Cardiac muscle cell (in vitro differentiated cells and primary cell): ENCODE results near the gene GALNS. TPM values are rescaled to one million over a fixed set of nuclear protein-coding genes. Genes with fewer than 3 reads are reported as not detected.
A peak's percentile ranks its signal among the peaks of the same experiment; 100 is the strongest.

ENCODE experiments used
- DNase-seq, 2 donors: peaks; one replicate each; pipeline versions ENCODE4 v3.0.0 to v3.0.0-alpha.2; 2010 to 2017; ENCODE audit warnings: low read depth in 1 of 2, low spot score in 1 of 2
- H3K27ac ChIP-seq: fragments of 200-600 bp; sonication (generic); 2 replicates; pipeline ENCODE4 v1.5.1; 2016
- H3K27me3 ChIP-seq: fragments of 200-600 bp; sonication (generic); 2 replicates; pipeline ENCODE4 v1.6.0; 2016; ENCODE audit warnings: control low read depth
- H3K36me3 ChIP-seq: fragments of 200-600 bp; sonication (generic); 2 replicates; pipeline ENCODE4 v1.5.1; 2016; ENCODE audit warnings: control low read depth
- H3K4me1 ChIP-seq: fragments of 200-600 bp; sonication (generic); 2 replicates; pipeline ENCODE4 v1.8.1; 2017; ENCODE audit warnings: low read depth, mild to moderate bottlenecking, mixed run types
- H3K4me3 ChIP-seq: fragments of 200-600 bp; sonication (generic); 2 replicates; pipeline ENCODE4 v1.5.1; 2016; ENCODE audit warnings: mild to moderate bottlenecking
- H3K9me3 ChIP-seq: fragments of 200-600 bp; sonication (generic); 2 replicates; pipeline ENCODE4 v1.5.1; 2017; ENCODE audit warnings: low read depth, mild to moderate bottlenecking, control low read depth
- CTCF ChIP-seq: IDR thresholded peaks from 2 replicates; pipeline ENCODE4 v1.5.1; 2012; ENCODE audit warnings: low read depth, mild to moderate bottlenecking, low read length
- polyA plus RNA-seq: library from polyadenylated mRNA; unstranded; fragments of >200 nt; fragmentation: Nextera tagmentation; extraction: Ambion mirVana; gene quantifications from 2 replicates; pipeline ENCODE4 v1.2.1, GENCODE V29; 2016
- total RNA-seq: library from RNA; depleted of rRNA; stranded (reverse); fragments of >200 nt; gene quantifications from 2 replicates; pipeline ENCODE4 v1.2.3, GENCODE V29; 2016

GALNS gene
- total and polyA plus RNA-seq, 2 experiments from 2014 or later = 28.3 to 31.0 TPM

GRCh38 chr16:88810166-88810911, 46.4 kb downstream of the GALNS start:
- no peak for TF ChIP-seq CTCF
- DNase-seq = no peak
- no peaks in the 10 kb centered on the region for H3K9me3 ChIP-seq
- peaks cover 9% of the 10 kb centered on the region for H3K4me1 ChIP-seq
- H3K4me3 ChIP-seq = peak overlapping the region; percentile 67
- H3K27ac ChIP-seq = peak overlapping the region; percentile 79
- H3K36me3 ChIP-seq = peaks cover 10% of the 10 kb centered on the region
- H3K27me3 ChIP-seq = no peaks in the 10 kb centered on the region

GRCh38 chr16:88809676-88810165, 47.0 kb downstream of the GALNS start:
- Histone ChIP-seq H3K4me3 (no peak overlapping the region), H3K4me1 (peaks cover 9% of the 10 kb centered on the region), H3K27ac (no peak overlapping the region), H3K36me3 (peaks cover 10% of the 10 kb centered on the region), H3K9me3 (no peaks in the 10 kb centered on the region), H3K27me3 (no peaks in the 10 kb centered on the region)
- no peak for DNase-seq
- no peak for TF ChIP-seq CTCF

GRCh38 chr16:88809068-88809675, 47.6 kb downstream of the GALNS start:
- peaks cover 10% of the 10 kb centered on the region for H3K36me3 ChIP-seq

GRCh38 chr16:88807626-88808453, 48.9 kb downstream of the GALNS start:
- Histone ChIP-seq H3K4me3 (no peak overlapping the region), H3K27me3 (no peaks in the 10 kb centered on the region), H3K4me1 (peaks cover 9% of the 10 kb centered on the region), H3K9me3 (no peaks in the 10 kb centered on the region), H3K36me3 (peaks cover 10% of the 10 kb centered on the region), H3K27ac (no peak overlapping the region)
- DNase-seq = no peak
- no peak for TF ChIP-seq CTCF

More at GRCh38 chr16:88809068-88809675, 47.6 kb downstream of the GALNS start:
- Histone ChIP-seq H3K4me1 (peaks cover 9% of the 10 kb centered on the region), H3K27ac (no peak overlapping the region), H3K4me3 (no peak overlapping the region), H3K27me3 (no peaks in the 10 kb centered on the region), H3K9me3 (no peaks in the 10 kb centered on the region)
- no peak for TF ChIP-seq CTCF
- DNase-seq = no peak

- H3K36me3 ChIP-seq = peaks cover 10% of the 10 kb centered on the region
- H3K27ac ChIP-seq = no peak overlapping the region
Measured at GRCh38 chr16:88807142-88807625, 49.6 kb downstream of the GALNS start.

More at GRCh38 chr16:88807142-88807625, 49.6 kb downstream of the GALNS start:
- Histone ChIP-seq H3K9me3 (no peaks in the 10 kb centered on the region), H3K4me3 (no peak overlapping the region), H3K27me3 (no peaks in the 10 kb centered on the region), H3K4me1 (peaks cover 4% of the 10 kb centered on the region)
- no peak for TF ChIP-seq CTCF
- DNase-seq = no peak
